AG09309 (cell line): ENCODE measurements around the gene KIF26A.
A peak's percentile ranks its signal among the peaks of the same experiment; 100 is the strongest.

ENCODE experiments used
- DNase-seq: peaks from one replicate; pipeline ENCODE4 v3.0.0-alpha.2; 2010; ENCODE audit warnings: low read depth
- H3K4me3 ChIP-seq: 2 replicates; pipeline ENCODE4 v1.5.1; 2011; ENCODE audit warnings: mild to moderate bottlenecking, low read depth, low read length, moderate library complexity; ENCODE audit not compliant: control insufficient read depth
- TF ChIP-seq, protein P1 (sequence below): IDR thresholded peaks from 2 replicates; pipeline ENCODE4 v1.5.1; 2011; ENCODE audit warnings: mild to moderate bottlenecking, low read depth, low read length, inconsistent platforms; ENCODE audit not compliant: insufficient read depth, control insufficient read depth; ENCODE audit errors: missing control alignments

KIF26A gene

DNA sequence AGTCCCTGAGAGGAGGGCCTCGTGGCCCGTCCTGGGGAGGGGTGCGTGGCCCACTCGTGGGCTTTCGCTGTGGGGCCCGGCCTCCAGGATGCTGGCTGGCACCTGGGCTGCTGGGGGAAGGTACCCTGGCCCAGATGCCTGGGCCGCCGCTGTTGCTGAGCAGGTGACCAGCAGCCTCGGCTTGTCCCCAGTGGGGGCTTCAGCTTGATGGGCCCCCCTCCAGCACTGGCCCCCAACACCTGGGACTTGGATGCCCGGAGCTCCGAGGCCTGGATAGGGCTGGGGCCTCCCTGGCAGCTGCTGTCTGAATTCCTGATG, 10.8 kb downstream of the KIF26A start:
- H3K4me3 ChIP-seq: no peak overlapping the region
- no peak for DNase-seq
- TF ChIP-seq, protein P1, sequence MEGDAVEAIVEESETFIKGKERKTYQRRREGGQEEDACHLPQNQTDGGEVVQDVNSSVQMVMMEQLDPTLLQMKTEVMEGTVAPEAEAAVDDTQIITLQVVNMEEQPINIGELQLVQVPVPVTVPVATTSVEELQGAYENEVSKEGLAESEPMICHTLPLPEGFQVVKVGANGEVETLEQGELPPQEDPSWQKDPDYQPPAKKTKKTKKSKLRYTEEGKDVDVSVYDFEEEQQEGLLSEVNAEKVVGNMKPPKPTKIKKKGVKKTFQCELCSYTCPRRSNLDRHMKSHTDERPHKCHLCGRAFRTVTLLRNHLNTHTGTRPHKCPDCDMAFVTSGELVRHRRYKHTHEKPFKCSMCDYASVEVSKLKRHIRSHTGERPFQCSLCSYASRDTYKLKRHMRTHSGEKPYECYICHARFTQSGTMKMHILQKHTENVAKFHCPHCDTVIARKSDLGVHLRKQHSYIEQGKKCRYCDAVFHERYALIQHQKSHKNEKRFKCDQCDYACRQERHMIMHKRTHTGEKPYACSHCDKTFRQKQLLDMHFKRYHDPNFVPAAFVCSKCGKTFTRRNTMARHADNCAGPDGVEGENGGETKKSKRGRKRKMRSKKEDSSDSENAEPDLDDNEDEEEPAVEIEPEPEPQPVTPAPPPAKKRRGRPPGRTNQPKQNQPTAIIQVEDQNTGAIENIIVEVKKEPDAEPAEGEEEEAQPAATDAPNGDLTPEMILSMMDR: no peak

DNA sequence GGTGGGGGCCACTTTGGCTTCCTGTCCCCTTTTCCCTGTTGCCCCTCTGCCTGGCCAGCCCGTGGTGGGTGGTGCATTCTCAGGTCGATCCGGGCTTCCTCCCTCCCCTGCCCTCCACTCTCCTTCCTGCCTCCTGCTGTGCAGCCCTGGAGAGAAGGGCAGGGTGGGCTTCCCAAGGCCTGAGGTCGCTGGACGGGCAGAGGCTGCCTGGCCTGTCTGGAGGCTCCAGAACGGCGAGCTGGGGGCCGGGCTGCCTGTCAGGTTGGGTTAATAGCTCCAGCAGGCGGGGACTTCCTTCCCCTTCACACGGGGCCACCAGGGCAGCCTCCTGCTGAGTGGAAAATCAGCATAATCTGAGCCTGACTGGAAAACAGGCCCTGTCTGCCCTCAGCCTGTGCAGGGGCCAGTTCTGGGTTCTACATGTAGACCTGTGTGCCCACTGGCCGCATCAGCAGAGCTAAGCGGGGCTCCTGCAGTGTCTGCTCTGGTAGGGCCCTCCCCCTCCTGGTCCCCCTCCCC, 11.3 kb downstream of the KIF26A start:
- no peak overlapping the region for H3K4me3 ChIP-seq
- DNase-seq: no peak
- TF ChIP-seq, protein P1: no peak

DNA sequence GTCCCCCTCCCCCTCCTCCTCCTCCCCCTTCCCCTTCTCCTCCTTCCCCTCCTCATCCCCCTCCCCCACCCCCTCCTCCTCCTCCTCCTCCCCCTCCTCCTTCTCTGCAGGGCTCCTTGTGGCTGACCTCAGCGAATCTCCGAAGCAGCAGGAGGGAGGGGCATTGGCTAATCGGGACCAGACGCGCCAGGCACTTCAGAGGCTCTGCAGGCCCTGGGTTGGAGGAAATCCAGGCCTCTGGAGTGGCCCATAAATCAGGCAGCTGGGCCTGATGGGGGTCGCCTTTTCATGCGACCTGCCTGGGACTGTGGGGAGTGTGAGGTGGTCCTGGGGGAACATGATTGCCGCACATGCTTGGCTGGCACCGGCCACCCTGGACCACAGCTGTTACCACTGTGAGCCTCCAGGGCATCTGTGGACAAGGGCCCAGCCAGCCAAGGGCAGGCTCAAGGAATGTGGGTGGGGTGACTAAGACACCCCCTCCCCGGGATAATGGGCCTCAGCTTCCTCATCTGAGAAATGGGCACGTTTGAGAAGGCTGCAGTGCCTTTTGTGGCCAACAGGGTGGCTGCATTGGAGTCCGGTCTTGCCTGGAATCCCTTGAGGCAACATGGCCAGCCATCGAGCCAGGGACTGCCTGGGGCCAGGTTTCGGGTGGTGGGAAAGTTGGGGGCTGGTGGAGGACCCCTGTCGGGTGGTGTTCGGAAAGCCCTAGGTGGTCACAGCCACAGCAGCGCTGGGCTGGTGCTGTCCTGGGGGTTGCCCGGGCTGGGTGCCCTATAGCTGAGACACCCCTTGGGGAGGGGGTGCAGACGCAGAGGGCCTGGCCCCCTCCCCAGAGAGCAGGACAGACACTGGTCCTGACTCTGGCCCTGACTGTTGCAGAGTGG, 12.0 kb downstream of the KIF26A start:
- no peak overlapping the region for H3K4me3 ChIP-seq
- no peak for DNase-seq
- TF ChIP-seq, protein P1: peak; percentile 32

DNA sequence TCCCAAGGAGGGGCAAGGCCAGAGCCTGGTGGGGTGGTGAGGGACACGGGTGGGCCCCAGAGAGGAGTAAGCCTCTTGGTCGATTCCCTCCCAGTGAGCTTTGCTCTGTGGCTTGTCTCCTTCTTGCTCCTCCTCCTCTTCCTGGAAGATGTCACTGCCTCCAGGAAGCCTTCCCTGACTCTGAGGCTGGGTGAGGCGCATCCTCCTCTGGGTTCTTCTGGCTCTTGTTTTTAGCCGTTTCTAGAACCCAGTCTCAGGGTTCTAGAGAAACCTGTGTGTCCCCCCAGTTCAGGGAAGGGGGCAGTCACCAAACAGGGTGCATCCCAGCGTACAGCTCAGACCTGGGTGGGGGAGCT, 12.6 kb downstream of the KIF26A start:
- no peak for DNase-seq
- TF ChIP-seq, protein P1: no peak
- H3K4me3 ChIP-seq: no peak overlapping the region

DNA sequence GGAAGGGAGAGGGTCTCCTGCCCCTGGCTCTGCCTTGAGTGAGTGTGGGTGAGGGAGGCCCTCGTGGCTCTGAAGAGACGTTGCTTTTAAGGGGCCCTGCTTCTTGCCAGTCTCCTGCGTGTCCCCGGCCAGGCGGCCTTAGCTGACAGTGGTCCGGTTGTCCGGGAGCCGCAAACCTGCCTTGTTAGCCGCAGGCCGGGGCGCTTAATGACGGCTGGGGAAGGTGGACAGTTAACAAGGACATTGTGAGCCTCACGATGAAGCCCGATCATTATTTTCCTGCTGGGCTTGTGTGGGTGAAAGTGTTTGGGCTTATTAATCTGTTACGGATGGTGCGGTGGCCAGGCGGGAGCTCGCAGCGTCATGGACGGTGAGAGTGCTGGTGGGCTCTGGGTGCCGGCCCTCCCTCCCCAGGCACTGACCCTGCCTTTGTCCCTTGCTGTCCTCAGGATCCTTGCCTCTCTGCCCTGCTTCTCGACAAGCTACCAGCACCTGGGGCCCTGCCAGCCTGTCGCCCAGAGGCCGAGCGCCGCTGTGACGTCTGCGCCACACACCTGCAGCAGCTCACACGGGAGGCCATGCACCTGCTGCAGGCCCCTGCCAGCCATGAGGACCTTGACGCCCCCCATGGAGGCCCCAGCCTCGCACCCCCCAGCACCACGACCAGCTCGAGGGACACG, 13.3 kb downstream of the KIF26A start:
- H3K4me3 ChIP-seq: no peak overlapping the region
- TF ChIP-seq, protein P1: no peak
- DNase-seq: no peak

DNA sequence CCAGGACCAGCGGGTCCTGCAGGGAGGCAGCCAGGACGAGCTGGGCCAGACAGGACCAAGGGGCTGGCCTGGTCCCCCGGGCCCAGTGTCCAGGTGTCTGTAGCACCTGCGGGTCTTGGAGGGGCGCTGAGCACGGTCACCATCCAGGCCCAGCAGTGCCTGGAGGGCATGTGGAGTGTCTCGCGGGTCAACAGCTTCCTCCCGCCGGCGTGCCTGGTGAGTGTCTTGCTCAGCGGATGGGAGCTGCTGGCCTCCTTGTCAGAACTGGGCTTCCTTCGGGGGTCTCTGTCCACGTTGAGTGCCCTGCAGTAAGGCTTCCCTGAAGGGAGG, 13.8 kb downstream of the KIF26A start:
- DNase-seq: no peak
- TF ChIP-seq, protein P1: no peak
- H3K4me3 ChIP-seq: no peak overlapping the region
